Hepatocyte (in vitro differentiated cells): ENCODE measurements around the gene ZSCAN30. TPM values are rescaled to one million over a fixed set of nuclear protein-coding genes. Genes with fewer than 3 reads are reported as not detected.

Experiments
- DNase-seq: peaks from one replicate; pipeline ENCODE4 v3.0.0-alpha.2; 2016; ENCODE audit warnings: low spot score
- H2AFZ ChIP-seq: fragments of 200-600 bp; sonication (generic); 2 replicates; pipeline ENCODE4 v1.6.0; 2016; ENCODE audit warnings: antibody characterized with exemption, mild to moderate bottlenecking
- H3K27ac ChIP-seq: fragments of 200-600 bp; sonication (generic); 2 replicates; pipeline ENCODE4 v1.5.1; 2016; ENCODE audit warnings: mild to moderate bottlenecking
- H3K27me3 ChIP-seq: fragments of 200-600 bp; sonication (generic); 2 replicates; pipeline ENCODE4 v1.6.1; 2016
- H3K36me3 ChIP-seq: fragments of 200-600 bp; sonication (generic); replicated peaks from 2 replicates; pipeline ENCODE4 v1.5.1; 2016; ENCODE audit warnings: low read depth; ENCODE audit not compliant: insufficient read depth
- H3K4me1 ChIP-seq: fragments of 200-600 bp; sonication (generic); 2 replicates; pipeline ENCODE4 v1.5.1; 2016; ENCODE audit warnings: mild to moderate bottlenecking, moderate library complexity; ENCODE audit not compliant: insufficient read depth
- H3K4me2 ChIP-seq: fragments of 200-600 bp; sonication (generic); 2 replicates; pipeline ENCODE4 v1.6.0; 2016
- H3K4me3 ChIP-seq: fragments of 200-600 bp; sonication (generic); 2 replicates; pipeline ENCODE4 v1.5.1; 2016; ENCODE audit warnings: mild to moderate bottlenecking
- H3K79me2 ChIP-seq: fragments of 200-600 bp; sonication (generic); 2 replicates; pipeline ENCODE4 v1.6.0; 2017; ENCODE audit warnings: mild to moderate bottlenecking
- H3K9me2 ChIP-seq: fragments of 200-600 bp; sonication (generic); replicated peaks from 2 replicates; pipeline ENCODE4 v1.6.0; 2017; ENCODE audit warnings: mild to moderate bottlenecking; ENCODE audit not compliant: insufficient read depth
- H3K9me3 ChIP-seq: fragments of 200-600 bp; sonication (generic); 2 replicates; pipeline ENCODE4 v1.5.1; 2016; ENCODE audit warnings: low read depth, mild to moderate bottlenecking
- H4K20me1 ChIP-seq: fragments of 200-600 bp; sonication (generic); 2 replicates; pipeline ENCODE4 v1.6.0; 2016; ENCODE audit warnings: mild to moderate bottlenecking; ENCODE audit not compliant: insufficient read depth, poor library complexity, severe bottlenecking
- CTCF ChIP-seq: fragments of 200-600 bp; sonication (generic); IDR thresholded peaks from 2 replicates; pipeline ENCODE4 v1.5.1; 2016; ENCODE audit warnings: antibody characterized with exemption, mild to moderate bottlenecking; ENCODE audit not compliant: poor library complexity
- EZH2 ChIP-seq: fragments of 200-600 bp; sonication (generic); IDR thresholded peaks from 2 replicates; pipeline ENCODE4 v1.6.1; 2016; ENCODE audit warnings: antibody characterized with exemption, mild to moderate bottlenecking, borderline replicate concordance
- EZH2phosphoT487 ChIP-seq: fragments of 200-600 bp; sonication (generic); IDR thresholded peaks from one replicate; pipeline ENCODE4 v1.6.1; 2018; ENCODE audit warnings: antibody characterized with exemption, mild to moderate bottlenecking, low read depth, moderate library complexity; ENCODE audit not compliant: unreplicated experiment, severe bottlenecking
- WGBS: methylation state at CpG from one replicate; pipeline ENCODE4 v1.1.6; 2016; ENCODE audit warnings: low lambda C conversion rate; ENCODE audit errors: missing lambda C conversion rate; 5-methylcytosine and 5-hydroxymethylcytosine counted together
- polyA plus RNA-seq: library from polyadenylated mRNA; unstranded; fragments of >200 nt; fragmentation: Nextera tagmentation; extraction: Ambion mirVana; gene quantifications from 2 replicates; pipeline ENCODE4 v1.2.1, GENCODE V29; 2016
- total RNA-seq: library from RNA; depleted of rRNA; stranded (reverse); fragments of >200 nt; gene quantifications from 2 replicates; pipeline ENCODE4 v1.2.3, GENCODE V29; 2014

Gene ZSCAN30
- total and polyA plus RNA-seq, 2 experiments from 2014 or later, result 8.7 to 10.6 TPM

DNA sequence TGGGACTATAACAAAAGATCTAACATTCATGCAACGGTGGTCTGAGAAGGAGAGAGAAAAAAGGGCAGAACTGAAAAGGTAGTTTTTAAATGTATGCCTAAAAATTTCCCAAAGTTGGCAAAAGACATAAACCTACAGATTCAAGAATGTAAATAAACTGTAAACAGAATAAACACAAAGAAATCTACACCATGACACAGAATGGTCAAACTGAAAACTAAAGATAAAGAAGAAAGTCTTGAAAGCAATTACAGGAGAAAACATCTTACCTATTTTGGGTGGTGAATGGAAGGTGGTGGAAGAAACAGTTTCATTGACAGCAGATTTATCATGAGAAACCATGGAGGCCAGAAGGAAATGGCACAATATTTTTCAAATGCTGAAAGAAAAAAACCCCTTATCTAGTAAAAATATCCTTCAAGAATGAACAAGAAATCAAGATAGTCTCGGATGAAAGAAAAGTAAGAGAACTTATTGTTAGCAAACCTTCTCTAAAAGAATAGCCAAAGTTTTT, 84.8 kb downstream of the ZSCAN30 start:
- TF ChIP-seq EZH2 (no peak), EZH2phosphoT487 (no peak), CTCF (no peak)
- WGBS, result 94% methylated on average over 2 of the region's 2 CpGs
- no peaks in the 10 kb centered on the region for H3K9me2 ChIP-seq
- H3K9me3 ChIP-seq, result no peaks in the 10 kb centered on the region
- no peak overlapping the region for H3K27ac ChIP-seq
- no peaks in the 10 kb centered on the region for H3K4me1 ChIP-seq
- H2AFZ ChIP-seq, result no peak overlapping the region
- no peaks in the 10 kb centered on the region for H3K36me3 ChIP-seq
- no peaks in the 10 kb centered on the region for H3K27me3 ChIP-seq
- H4K20me1 ChIP-seq, result no peaks in the 10 kb centered on the region
- no peak overlapping the region for H3K4me3 ChIP-seq
- no peak for DNase-seq
- no peaks in the 10 kb centered on the region for H3K79me2 ChIP-seq
- no peak overlapping the region for H3K4me2 ChIP-seq

DNA sequence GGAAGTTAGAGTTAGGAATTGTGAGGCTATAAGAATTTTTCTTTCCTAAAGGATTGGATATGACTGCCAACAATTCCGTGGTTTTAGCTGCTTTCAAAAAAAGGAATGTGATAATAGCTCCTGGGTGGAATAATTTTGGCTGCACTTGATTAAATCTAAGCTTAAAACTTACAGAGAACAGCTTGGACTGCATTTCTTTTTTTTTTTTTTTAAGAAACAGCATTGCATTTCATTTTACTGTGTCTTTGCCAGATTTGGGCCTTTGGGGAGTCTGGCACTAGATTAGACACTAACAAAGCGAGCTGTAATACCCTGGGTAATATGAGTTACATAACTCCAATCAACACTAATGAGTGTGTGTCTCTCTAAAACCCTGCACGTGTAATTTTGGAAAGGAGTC, 87.0 kb downstream of the ZSCAN30 start:
- Histone ChIP-seq H4K20me1 (no peaks in the 10 kb centered on the region), H3K27ac (no peak overlapping the region)

DNA sequence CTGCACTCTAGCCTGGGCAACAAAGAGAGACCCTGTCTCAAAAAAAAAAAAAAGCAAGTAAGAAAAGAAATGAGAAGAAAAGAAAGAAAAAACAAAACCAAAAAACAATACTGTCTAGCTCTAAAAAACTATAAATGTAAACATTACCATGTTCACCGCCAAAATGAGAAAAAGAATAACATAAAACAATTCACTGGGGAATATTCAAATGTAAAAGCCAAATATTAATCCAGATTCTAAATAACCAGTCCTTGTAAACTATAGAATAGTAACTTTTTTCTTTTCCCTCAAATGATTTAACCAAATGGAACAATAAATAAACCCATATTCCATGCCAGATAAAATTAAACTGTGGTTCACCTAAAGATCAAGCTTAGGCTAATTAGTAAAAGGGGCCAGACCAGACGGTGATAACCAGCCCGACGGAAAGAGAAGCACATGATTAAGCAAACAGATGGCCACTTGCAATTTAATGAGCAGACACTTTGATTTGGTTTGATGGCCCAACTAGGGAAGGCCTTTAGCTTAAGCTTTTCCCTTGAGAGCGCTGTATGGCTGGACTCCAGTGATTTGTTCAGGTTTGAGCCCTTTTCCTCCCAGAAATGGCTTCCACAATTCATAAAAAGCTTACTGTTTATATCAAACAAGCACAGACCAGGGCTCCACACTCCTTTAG, 88.6 kb downstream of the ZSCAN30 start:
- Histone ChIP-seq H3K27ac (peak overlapping the region; percentile 12), H3K9me2 (no peaks in the 10 kb centered on the region), H3K4me2 (no peak overlapping the region), H3K4me1 (no peaks in the 10 kb centered on the region), H3K27me3 (no peaks in the 10 kb centered on the region), H3K79me2 (no peaks in the 10 kb centered on the region), H3K36me3 (no peaks in the 10 kb centered on the region), H3K9me3 (no peaks in the 10 kb centered on the region), H4K20me1 (no peaks in the 10 kb centered on the region), H3K4me3 (no peak overlapping the region), H2AFZ (no peak overlapping the region)
- DNase-seq, result no peak
- 68% methylated on average over 5 of the region's 5 CpGs for WGBS
- TF ChIP-seq EZH2phosphoT487 (no peak), EZH2 (no peak), CTCF (no peak)

More for the DNA sequence above, 87.0 kb downstream of the ZSCAN30 start:
- H3K36me3 ChIP-seq, result no peaks in the 10 kb centered on the region
- H3K4me1 ChIP-seq, result no peaks in the 10 kb centered on the region
- H2AFZ ChIP-seq, result no peak overlapping the region
- TF ChIP-seq EZH2 (no peak), EZH2phosphoT487 (no peak), CTCF (no peak)
- H3K9me3 ChIP-seq, result no peaks in the 10 kb centered on the region
- H3K4me2 ChIP-seq, result no peak overlapping the region
- 60% methylated on average over 3 of the region's 3 CpGs for WGBS
- DNase-seq, result no peak
- H3K9me2 ChIP-seq, result no peaks in the 10 kb centered on the region
- H3K27me3 ChIP-seq, result no peaks in the 10 kb centered on the region
- no peak overlapping the region for H3K4me3 ChIP-seq
- no peaks in the 10 kb centered on the region for H3K79me2 ChIP-seq

Other genes with a start within 250 kb of the ZSCAN30 start
- gene MAPRE2, start 248.8 kb downstream of the ZSCAN30 start, total RNA-seq, result 27.6 and 28.2 TPM in 2 replicates
- gene MAPRE2, start 248.8 kb downstream of the ZSCAN30 start, polyA plus RNA-seq, result 19.1 and 21.1 TPM in 2 replicates
- gene ZNF397, start 49.2 kb downstream of the ZSCAN30 start, total RNA-seq, result 13.8 and 22.0 TPM in 2 replicates
- gene ZNF397, start 49.2 kb downstream of the ZSCAN30 start, polyA plus RNA-seq, result 5.2 and 5.4 TPM in 2 replicates
- gene ZNF24, start 54.2 kb upstream of the ZSCAN30 start, total RNA-seq, result 44.3 and 44.9 TPM in 2 replicates
- gene ZNF24, start 54.2 kb upstream of the ZSCAN30 start, polyA plus RNA-seq, result 29.0 and 34.8 TPM in 2 replicates
- 1.8 and 2.0 TPM in 2 replicates for gene ZNF396, start 87.1 kb upstream of the ZSCAN30 start, total RNA-seq
- gene ZNF396, start 87.1 kb upstream of the ZSCAN30 start, polyA plus RNA-seq, result 1.6 and 3.4 TPM in 2 replicates
- 16.5 and 16.6 TPM in 2 replicates for gene INO80C, start 207.7 kb upstream of the ZSCAN30 start, total RNA-seq
- gene INO80C, start 207.7 kb upstream of the ZSCAN30 start, polyA plus RNA-seq, result 25.1 and 42.2 TPM in 2 replicates